Measurements from ENCODE around the gene SCN1A. TPM values are rescaled to one million over a fixed set of nuclear protein-coding genes. Genes with fewer than 3 reads are reported as not detected.
"Not testable (repeated sequence)": the region's sequence is repeated elsewhere in the genome, so short reads cannot be mapped to it uniquely, and the experiment has no call there.

SCN1A gene
- total RNA-seq, 2 experiments from 2014 or later = not detected

GRCh38 chr2:166013878-166014277 is 113.9 kb downstream of the SCN1A start:
- no peak for DNase-seq
- Mint-ChIP-seq H3K9me3 (no peaks in the 10 kb centered on the region), H3K4me1 (ENCODE audit: low read depth) (no peaks in the 10 kb centered on the region), H3K36me3 (no peaks in the 10 kb centered on the region), H3K27ac (no peak overlapping the region), H3K4me3 (no peak overlapping the region), H3K27me3 (peaks cover 3% of the 10 kb centered on the region)
- ChIA-PET POLR2A (no interaction called here), CTCF (no interaction called here)
- intact Hi-C loops (cut with micrococcal nuclease) = no loop called here

- intact Hi-C loops (cut with micrococcal nuclease) = no loop called here
- ChIA-PET POLR2A (interaction anchor here (0.6 kb wide), 1 partner anchor 421 kb away, joined by 4 read pairs; no protein-coding TSS in a partner anchor), CTCF (no interaction called here)
- H3K36me3 Mint-ChIP-seq = no peaks in the 10 kb centered on the region
- H3K9me3 Mint-ChIP-seq = no peaks in the 10 kb centered on the region
- no peak overlapping the region for H3K27ac Mint-ChIP-seq
- H3K4me3 Mint-ChIP-seq = no peak overlapping the region
- H3K27me3 Mint-ChIP-seq = peaks cover 6% of the 10 kb centered on the region
- DNase-seq = no peak
- H3K4me1 Mint-ChIP-seq (ENCODE audit: low read depth) = no peaks in the 10 kb centered on the region
These were observed 116.2 kb downstream of the SCN1A start for GRCh38 chr2:166011660-166012059.

- H3K36me3 Mint-ChIP-seq = no peaks in the 10 kb centered on the region
- no peaks in the 10 kb centered on the region for H3K27me3 Mint-ChIP-seq
- H3K9me3 Mint-ChIP-seq = no peaks in the 10 kb centered on the region
- no peak for DNase-seq
- intact Hi-C loops (cut with micrococcal nuclease) = no loop called here
- H3K4me1 Mint-ChIP-seq (ENCODE audit: low read depth) = no peaks in the 10 kb centered on the region
- POLR2A ChIA-PET = no interaction called here
- CTCF ChIA-PET = no interaction called here
- no peak overlapping the region for H3K27ac Mint-ChIP-seq
- no peak overlapping the region for H3K4me3 Mint-ChIP-seq
These were observed 127.4 kb downstream of the SCN1A start for GRCh38 chr2:166000401-166000800.

- no peaks in the 10 kb centered on the region for H3K4me1 Mint-ChIP-seq (ENCODE audit: low read depth)
- no peaks in the 10 kb centered on the region for H3K36me3 Mint-ChIP-seq
- intact Hi-C loops (cut with micrococcal nuclease) = no loop called here
- H3K27me3 Mint-ChIP-seq = peaks cover 7% of the 10 kb centered on the region
- POLR2A ChIA-PET = no interaction called here
- H3K27ac Mint-ChIP-seq = no peak overlapping the region
- no peak for DNase-seq
- CTCF ChIA-PET = no interaction called here
- no peak overlapping the region for H3K4me3 Mint-ChIP-seq
- no peaks in the 10 kb centered on the region for H3K9me3 Mint-ChIP-seq
These were observed 137.0 kb downstream of the SCN1A start for GRCh38 chr2:165990846-165991245.

GRCh38 chr2:165989851-165990250 is 138.0 kb downstream of the SCN1A start:
- CTCF ChIA-PET = no interaction called here
- Mint-ChIP-seq H3K4me3 (no peak overlapping the region), H3K27me3 (peaks cover 8% of the 10 kb centered on the region), H3K27ac (no peak overlapping the region), H3K36me3 (no peaks in the 10 kb centered on the region), H3K4me1 (ENCODE audit: low read depth) (no peaks in the 10 kb centered on the region), H3K9me3 (no peaks in the 10 kb centered on the region)
- POLR2A ChIA-PET = no interaction called here
- intact Hi-C loops (cut with micrococcal nuclease) = no loop called here
- no peak for DNase-seq

GRCh38 chr2:165985120-165985519 is 142.7 kb downstream of the SCN1A start:
- intact Hi-C loops (cut with micrococcal nuclease) = no loop called here
- no peaks in the 10 kb centered on the region for H3K4me1 Mint-ChIP-seq (ENCODE audit: low read depth)
- ChIA-PET POLR2A (no interaction called here), CTCF (no interaction called here)
- H3K27me3 Mint-ChIP-seq = peaks cover 19% of the 10 kb centered on the region
- no peaks in the 10 kb centered on the region for H3K9me3 Mint-ChIP-seq
- H3K36me3 Mint-ChIP-seq = no peaks in the 10 kb centered on the region
- no peak for DNase-seq
- no peak overlapping the region for H3K27ac Mint-ChIP-seq
- no peak overlapping the region for H3K4me3 Mint-ChIP-seq

DNA sequence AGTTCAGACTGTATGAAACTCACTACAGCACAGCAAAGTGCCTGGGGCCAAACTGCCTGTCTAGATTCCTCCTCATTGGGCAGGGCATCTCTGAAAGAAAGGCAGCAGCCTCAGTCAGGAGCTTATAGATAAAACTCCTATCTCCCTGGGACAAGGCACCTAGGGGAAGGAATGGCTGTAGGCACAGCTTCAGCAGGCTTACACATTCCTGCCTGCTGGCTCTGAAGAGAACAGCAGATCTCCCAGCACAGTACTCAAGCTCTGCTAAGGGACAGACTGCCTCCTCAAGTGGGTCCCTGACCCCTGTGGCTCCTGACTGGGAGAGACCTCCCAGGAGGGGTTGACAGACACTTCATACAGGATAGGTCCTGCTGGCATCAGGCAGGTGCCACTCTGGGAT is 155.7 kb downstream of the SCN1A start:
- DNase-seq; POLR2A ChIA-PET; H3K4me1 Mint-ChIP-seq (ENCODE audit: low read depth); H3K27ac Mint-ChIP-seq; intact Hi-C loops (cut with micrococcal nuclease); H3K36me3 Mint-ChIP-seq; H3K9me3 Mint-ChIP-seq; H3K4me3 Mint-ChIP-seq: not testable (repeated sequence)
- H3K27me3 Mint-ChIP-seq = peaks cover 14% of the 10 kb centered on the region
- CTCF ChIA-PET = interaction anchor here (0.6 kb wide), 1 partner anchor 156 kb away, joined by 3 read pairs; the partner anchor contains the start of gene SCN1A

DNA sequence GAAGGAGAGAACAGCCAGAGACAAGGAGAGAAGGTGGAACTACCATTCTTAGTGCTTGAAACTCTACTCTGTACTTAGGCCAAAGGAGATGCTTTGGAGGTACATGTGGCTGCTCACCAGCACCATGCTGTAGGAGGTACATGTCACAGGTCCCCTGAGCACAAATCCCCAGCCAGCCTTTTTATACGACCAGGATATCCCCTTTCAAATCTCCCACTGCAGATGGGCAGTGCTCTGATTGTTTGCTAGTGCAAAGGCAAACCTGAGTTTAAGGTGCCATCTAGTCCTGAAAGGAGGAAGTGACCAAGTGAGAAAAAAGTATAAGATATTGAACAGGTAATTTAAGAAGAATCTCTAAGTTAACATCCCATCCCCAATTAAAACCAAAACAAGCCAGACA is 157.2 kb downstream of the SCN1A start:
- intact Hi-C loops (cut with micrococcal nuclease) = no loop called here
- H3K4me3 Mint-ChIP-seq = no peak overlapping the region
- peaks cover 14% of the 10 kb centered on the region for H3K27me3 Mint-ChIP-seq
- H3K27ac Mint-ChIP-seq = no peak overlapping the region
- CTCF ChIA-PET = no interaction called here
- H3K4me1 Mint-ChIP-seq (ENCODE audit: low read depth) = no peaks in the 10 kb centered on the region
- no peaks in the 10 kb centered on the region for H3K9me3 Mint-ChIP-seq
- POLR2A ChIA-PET = no interaction called here
- H3K36me3 Mint-ChIP-seq = no peaks in the 10 kb centered on the region
- no peak for DNase-seq

GRCh38 chr2:165969227-165969626 is 158.6 kb downstream of the SCN1A start:
- Mint-ChIP-seq H3K27me3 (peaks cover 12% of the 10 kb centered on the region), H3K4me1 (ENCODE audit: low read depth) (no peaks in the 10 kb centered on the region), H3K27ac (no peak overlapping the region), H3K9me3 (no peaks in the 10 kb centered on the region), H3K36me3 (no peaks in the 10 kb centered on the region), H3K4me3 (no peak overlapping the region)
- POLR2A ChIA-PET = no interaction called here
- intact Hi-C loops (cut with micrococcal nuclease) = no loop called here
- CTCF ChIA-PET = no interaction called here
- DNase-seq = no peak

DNA sequence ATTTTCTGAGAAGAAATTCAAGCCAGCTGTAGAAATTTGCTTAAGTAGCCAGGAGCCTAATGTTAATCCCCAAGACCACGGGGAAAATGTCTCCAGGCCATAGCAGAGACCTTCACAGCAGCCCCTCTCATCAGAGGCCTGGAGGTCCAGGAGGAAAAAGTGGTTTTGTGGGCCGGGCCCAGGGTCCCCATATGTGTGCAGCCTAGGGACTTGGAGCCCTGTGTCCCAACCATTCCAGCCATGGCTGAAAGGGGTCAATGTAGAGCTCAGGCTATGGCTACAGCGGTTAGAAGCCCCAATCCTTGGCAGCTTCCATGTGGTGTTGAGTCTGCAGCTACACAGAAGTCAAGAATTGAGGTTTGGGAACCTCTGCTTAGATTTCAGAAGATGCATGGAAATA is 160.1 kb downstream of the SCN1A start:
- H3K4me1 Mint-ChIP-seq (ENCODE audit: low read depth) = no peaks in the 10 kb centered on the region
- H3K9me3 Mint-ChIP-seq = no peaks in the 10 kb centered on the region
- intact Hi-C loops (cut with micrococcal nuclease) = no loop called here
- no peak overlapping the region for H3K27ac Mint-ChIP-seq
- POLR2A ChIA-PET = no interaction called here
- no peak overlapping the region for H3K4me3 Mint-ChIP-seq
- CTCF ChIA-PET = no interaction called here
- DNase-seq = no peak
- no peaks in the 10 kb centered on the region for H3K36me3 Mint-ChIP-seq
- peaks cover 12% of the 10 kb centered on the region for H3K27me3 Mint-ChIP-seq

DNA sequence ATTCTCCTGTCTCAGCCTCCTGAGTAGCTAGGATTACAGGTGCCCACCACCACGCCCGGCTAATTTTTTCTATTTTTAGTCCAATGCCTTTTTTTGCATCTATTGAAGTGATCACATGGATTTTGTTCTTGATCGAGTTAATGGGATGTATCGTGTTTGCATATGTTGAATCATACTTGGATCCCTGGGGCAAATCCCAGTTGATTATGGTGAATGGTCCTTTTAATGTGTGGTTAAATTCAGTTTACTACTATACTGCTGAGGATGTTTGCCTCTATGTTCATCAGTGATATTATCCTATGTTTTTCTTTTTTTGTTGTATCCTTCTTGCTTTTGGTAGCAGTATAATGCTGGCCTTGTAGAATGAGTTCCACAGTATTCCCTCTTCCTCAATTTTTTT is 166.0 kb downstream of the SCN1A start:
- ChIA-PET CTCF (no interaction called here), POLR2A (no interaction called here)
- H3K36me3 Mint-ChIP-seq = no peaks in the 10 kb centered on the region
- H3K4me1 Mint-ChIP-seq (ENCODE audit: low read depth) = no peaks in the 10 kb centered on the region
- no peak overlapping the region for H3K4me3 Mint-ChIP-seq
- no peaks in the 10 kb centered on the region for H3K27me3 Mint-ChIP-seq
- intact Hi-C loops (cut with micrococcal nuclease) = no loop called here
- H3K27ac Mint-ChIP-seq = no peak overlapping the region
- DNase-seq = no peak
- no peaks in the 10 kb centered on the region for H3K9me3 Mint-ChIP-seq

DNA sequence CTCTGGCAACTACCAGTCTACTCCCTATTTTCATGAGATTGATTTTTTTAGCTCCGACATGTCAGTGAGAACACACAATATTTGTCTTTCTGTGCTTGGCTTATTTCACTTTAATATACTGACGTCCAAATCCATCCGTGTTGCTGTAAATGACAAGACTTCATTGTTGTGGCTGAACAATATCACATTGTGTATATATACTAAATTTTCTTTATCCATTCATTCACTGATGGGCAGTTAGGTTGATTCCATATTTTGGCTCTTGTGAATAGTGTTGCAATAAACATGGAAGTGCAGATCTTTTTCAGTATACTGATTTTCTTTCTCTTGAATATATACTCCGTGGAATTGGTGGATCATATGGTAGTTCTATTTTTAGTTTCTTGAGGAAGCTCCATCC is 168.4 kb downstream of the SCN1A start:
- H3K9me3 Mint-ChIP-seq = no peaks in the 10 kb centered on the region
- H3K4me1 Mint-ChIP-seq (ENCODE audit: low read depth) = peaks cover 11% of the 10 kb centered on the region
- ChIA-PET POLR2A (no interaction called here), CTCF (no interaction called here)
- no peak for DNase-seq
- H3K4me3 Mint-ChIP-seq = no peak overlapping the region
- intact Hi-C loops (cut with micrococcal nuclease) = no loop called here
- H3K36me3 Mint-ChIP-seq = no peaks in the 10 kb centered on the region
- no peaks in the 10 kb centered on the region for H3K27me3 Mint-ChIP-seq
- H3K27ac Mint-ChIP-seq = no peak overlapping the region

GRCh38 chr2:165958313-165958960 is 169.4 kb downstream of the SCN1A start:
- Mint-ChIP-seq H3K27ac (no peak overlapping the region), H3K27me3 (no peaks in the 10 kb centered on the region), H3K4me3 (no peak overlapping the region), H3K4me1 (ENCODE audit: low read depth) (peaks cover 13% of the 10 kb centered on the region), H3K9me3 (no peaks in the 10 kb centered on the region), H3K36me3 (no peaks in the 10 kb centered on the region)
- CTCF ChIA-PET = interaction anchor here (4.5 kb wide), 1 partner anchor 169 kb away, joined by 30 read pairs; the partner anchor contains the start of gene SCN1A
- intact Hi-C loops (cut with micrococcal nuclease) = no loop called here
- POLR2A ChIA-PET = no interaction called here
- DNase-seq = no peak

Data from activated CD4-positive, alpha-beta memory T cell treated with anti-CD3 and anti-CD28 coated beads for 36 hours (primary cell).